Karpas-422 (cell line): ENCODE results near the gene ST6GALNAC6. TPM values are rescaled to one million over a fixed set of nuclear protein-coding genes. Genes with fewer than 3 reads are reported as not detected.
"Not testable (repeated sequence)": the region's sequence is repeated elsewhere in the genome, so short reads cannot be mapped to it uniquely, and the experiment has no call there.

ENCODE experiments used
- DNase-seq: peaks from one replicate; pipeline ENCODE4 v3.0.0-alpha.2; 2015
- H2AFZ ChIP-seq: fragments of 200-600 bp; sonication (generic); 2 replicates; pipeline ENCODE4 v1.6.1; 2014; ENCODE audit warnings: antibody characterized with exemption, low read length, mixed read lengths
- H3K27ac ChIP-seq: fragments of 200-600 bp; sonication (generic); 2 replicates; pipeline ENCODE4 v1.5.1; 2014; ENCODE audit warnings: mild to moderate bottlenecking, low read length, moderate library complexity
- H3K27me3 ChIP-seq: fragments of 200-600 bp; sonication (generic); 2 replicates; pipeline ENCODE4 v1.6.1; 2014; ENCODE audit warnings: low read length, mixed read lengths
- H3K36me3 ChIP-seq: fragments of 200-600 bp; sonication (generic); 2 replicates; pipeline ENCODE4 v1.6.1; 2014; ENCODE audit warnings: low read length, mixed read lengths; ENCODE audit not compliant: insufficient read depth
- H3K4me1 ChIP-seq: fragments of 200-600 bp; sonication (generic); 2 replicates; pipeline ENCODE4 v1.6.1; 2014; ENCODE audit warnings: mild to moderate bottlenecking, low read length, mixed read lengths
- H3K4me2 ChIP-seq: fragments of 200-600 bp; sonication (generic); 2 replicates; pipeline ENCODE4 v1.6.1; 2014; ENCODE audit warnings: low read length, low read depth, mild to moderate bottlenecking; ENCODE audit not compliant: poor library complexity, severe bottlenecking
- H3K4me3 ChIP-seq: fragments of 200-600 bp; sonication (generic); 2 replicates; pipeline ENCODE4 v1.5.1; 2014; ENCODE audit warnings: mild to moderate bottlenecking, antibody characterized with exemption, low read length, mixed read lengths
- H3K79me2 ChIP-seq: fragments of 200-600 bp; sonication (generic); 2 replicates; pipeline ENCODE4 v1.6.1; 2014; ENCODE audit warnings: mild to moderate bottlenecking, low read length, mixed read lengths
- H3K9ac ChIP-seq: fragments of 200-600 bp; sonication (generic); 2 replicates; pipeline ENCODE4 v1.6.0; 2014; ENCODE audit warnings: low read length
- H3K9me2 ChIP-seq: fragments of 200-600 bp; sonication (generic), shearing (Covaris generic); replicated peaks from 2 replicates; pipeline ENCODE4 v1.6.0; 2014; ENCODE audit warnings: mild to moderate bottlenecking, low read length, moderate library complexity; ENCODE audit not compliant: insufficient read depth
- H3K9me3 ChIP-seq: fragments of 300-700, 200-600 bp; sonication (generic); 2 replicates; pipeline ENCODE4 v1.6.1; 2014; ENCODE audit warnings: low read length, mixed read lengths
- H4K20me1 ChIP-seq: fragments of 200-600 bp; sonication (generic); 2 replicates; pipeline ENCODE4 v1.6.1; 2014; ENCODE audit warnings: mild to moderate bottlenecking, antibody characterized with exemption, low read length, low read depth; ENCODE audit not compliant: insufficient read depth
- total RNA-seq: library from RNA; depleted of rRNA; stranded (reverse); fragments of >200 nt; shearing (Covaris generic); gene quantifications from 2 replicates; pipeline ENCODE4 v1.2.3, GENCODE V29; 2014; ENCODE audit warnings: low replicate concordance

Gene ST6GALNAC6
- total RNA-seq, 1 experiment from 2014 or later, result 21.7 TPM

DNA sequence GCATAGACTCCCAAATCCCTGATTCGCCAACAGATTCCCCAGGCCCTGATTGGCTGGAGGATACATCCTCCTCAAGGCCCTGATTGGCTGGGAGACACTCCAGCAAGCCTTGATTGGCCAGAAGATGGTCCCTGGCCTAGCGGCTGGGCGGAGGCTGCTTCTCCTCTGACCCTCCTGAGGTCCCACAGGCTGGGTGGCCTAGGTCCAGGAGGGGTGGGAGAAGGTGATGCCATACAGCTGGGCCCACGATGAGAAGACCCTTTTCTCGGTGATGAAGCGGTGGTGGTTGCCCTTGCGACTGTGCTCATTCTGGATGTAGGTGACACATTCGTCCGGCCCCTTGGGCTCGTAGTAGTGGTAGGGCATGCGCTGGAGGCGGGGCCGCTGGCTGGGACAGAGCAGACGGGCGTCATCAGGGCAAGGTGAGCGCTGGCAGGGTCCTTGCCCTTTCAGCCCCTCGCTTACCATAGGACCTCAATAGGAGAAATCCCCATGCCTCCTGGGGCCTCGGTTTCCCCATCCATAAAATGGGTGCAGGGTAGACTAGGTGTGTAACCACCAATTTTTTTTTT, 12.9 kb downstream of the ST6GALNAC6 start:
- Histone ChIP-seq H3K36me3 (peaks cover 16% of the 10 kb centered on the region), H3K4me1 (no peaks in the 10 kb centered on the region), H3K27ac (no peak overlapping the region), H4K20me1 (no peaks in the 10 kb centered on the region), H3K9me2 (no peaks in the 10 kb centered on the region), H3K4me2 (no peak overlapping the region), H3K4me3 (no peak overlapping the region), H3K79me2 (no peaks in the 10 kb centered on the region), H2AFZ (no peak overlapping the region), H3K9ac (no peak overlapping the region), H3K9me3 (no peaks in the 10 kb centered on the region), H3K27me3 (no peaks in the 10 kb centered on the region)
- DNase-seq, result peak; percentile 56

DNA sequence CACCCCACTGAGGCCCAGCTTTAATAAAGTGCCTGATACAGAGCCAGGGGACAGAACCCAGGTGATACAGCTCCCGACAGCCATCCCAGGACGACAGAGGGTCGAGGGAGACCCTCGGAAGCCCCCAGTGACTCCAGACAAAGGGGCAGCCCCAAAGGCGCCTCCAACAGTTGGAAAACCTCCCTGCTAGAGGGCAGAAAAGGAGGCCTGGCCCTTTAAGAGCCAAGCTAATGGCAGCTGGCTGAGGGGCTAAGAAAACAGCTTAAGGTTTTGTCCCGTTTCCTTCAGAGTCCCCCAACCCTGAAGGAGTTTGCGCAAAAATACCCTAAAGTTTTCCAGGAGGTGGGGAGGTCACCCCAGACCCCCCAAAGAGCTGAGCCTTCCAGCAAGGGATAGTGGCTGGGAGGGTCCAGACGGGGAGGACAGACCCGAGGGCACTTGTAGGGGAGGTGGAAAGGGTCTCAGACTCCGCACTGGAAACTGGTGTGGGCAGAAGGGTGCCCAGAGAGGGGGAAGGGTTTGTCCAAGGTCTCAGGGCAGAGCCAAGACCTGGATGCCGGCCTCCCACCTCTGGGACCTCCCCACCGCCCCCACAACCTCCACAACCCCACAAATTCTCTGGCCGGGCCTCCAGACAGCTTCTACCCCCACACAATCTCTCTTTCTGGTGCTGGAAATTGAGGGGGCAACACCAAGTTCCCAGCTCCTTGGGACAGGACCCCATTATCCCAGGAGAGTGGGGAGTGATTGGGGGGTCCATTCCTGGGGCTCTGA, 13.7 kb downstream of the ST6GALNAC6 start:
- no peak overlapping the region for H3K4me2 ChIP-seq
- H3K4me1 ChIP-seq, result no peaks in the 10 kb centered on the region
- no peaks in the 10 kb centered on the region for H3K27me3 ChIP-seq
- H3K36me3 ChIP-seq, result peaks cover 12% of the 10 kb centered on the region
- H2AFZ ChIP-seq, result no peak overlapping the region
- H3K4me3 ChIP-seq, result no peak overlapping the region
- no peaks in the 10 kb centered on the region for H3K9me2 ChIP-seq
- H3K9ac ChIP-seq, result no peak overlapping the region
- no peaks in the 10 kb centered on the region for H3K79me2 ChIP-seq
- no peak overlapping the region for H3K27ac ChIP-seq
- DNase-seq, result no peak
- no peaks in the 10 kb centered on the region for H3K9me3 ChIP-seq
- H4K20me1 ChIP-seq, result no peaks in the 10 kb centered on the region

DNA sequence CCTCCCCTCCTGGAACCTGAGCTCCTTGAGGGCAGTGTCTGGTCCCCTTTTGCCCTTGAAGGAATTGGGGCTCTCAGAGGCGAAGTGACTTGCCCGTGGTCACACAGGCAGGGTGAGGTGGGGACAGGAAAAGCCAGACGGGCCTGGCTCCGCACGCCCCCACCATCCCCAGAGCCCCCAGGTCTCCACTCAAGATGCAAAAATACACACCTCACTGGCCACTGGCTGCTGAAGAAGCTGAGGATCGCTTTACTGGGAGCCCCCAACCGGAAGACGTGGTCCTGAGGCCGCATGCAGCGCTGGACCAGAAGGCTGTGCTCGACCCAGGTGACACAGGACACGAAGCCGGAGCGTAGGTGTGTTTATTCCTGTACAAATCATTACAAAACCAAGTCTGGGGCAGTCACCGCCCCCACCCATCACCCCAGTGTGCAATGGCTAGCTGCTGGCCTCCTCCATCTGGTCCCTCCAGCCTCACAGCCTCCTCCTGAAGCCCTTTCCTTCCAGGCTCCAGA, 14.4 kb downstream of the ST6GALNAC6 start:
- Histone ChIP-seq H2AFZ (no peak overlapping the region), H4K20me1 (no peaks in the 10 kb centered on the region), H3K36me3 (peaks cover 11% of the 10 kb centered on the region), H3K27me3 (no peaks in the 10 kb centered on the region), H3K9me2 (no peaks in the 10 kb centered on the region), H3K9ac (no peak overlapping the region), H3K79me2 (no peaks in the 10 kb centered on the region), H3K4me1 (no peaks in the 10 kb centered on the region), H3K4me3 (no peak overlapping the region), H3K4me2 (no peak overlapping the region), H3K27ac (no peak overlapping the region), H3K9me3 (no peaks in the 10 kb centered on the region)
- no peak for DNase-seq

DNA sequence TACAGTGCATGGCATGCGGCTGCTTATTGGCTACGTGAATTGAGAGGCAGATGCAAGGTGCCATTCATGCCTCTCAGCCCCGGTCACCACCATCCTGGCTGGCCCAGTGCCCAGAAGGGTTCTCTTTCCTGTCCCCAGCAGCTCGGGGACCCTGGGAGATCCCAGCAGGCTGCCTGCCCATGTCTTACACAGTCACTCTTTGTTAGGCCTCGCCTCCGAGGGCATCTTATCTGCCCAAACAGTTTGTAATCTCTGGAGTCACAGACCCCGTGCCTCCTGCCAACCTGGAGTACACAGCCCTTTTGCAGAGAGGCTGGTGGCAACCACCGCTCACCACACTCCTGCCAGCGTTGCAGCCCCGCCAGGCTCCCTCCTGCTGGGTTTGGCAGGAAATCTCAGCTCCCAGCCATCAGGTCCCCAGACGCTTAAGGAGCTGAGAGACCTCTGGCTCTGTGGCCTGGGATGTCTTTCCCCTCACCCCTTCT, 14.9 kb downstream of the ST6GALNAC6 start:
- Histone ChIP-seq H3K36me3 (peaks cover 11% of the 10 kb centered on the region), H3K9me2 (no peaks in the 10 kb centered on the region), H3K4me1 (no peaks in the 10 kb centered on the region), H3K27ac (no peak overlapping the region), H3K79me2 (no peaks in the 10 kb centered on the region), H3K9ac (no peak overlapping the region), H2AFZ (no peak overlapping the region), H3K4me3 (no peak overlapping the region), H3K27me3 (no peaks in the 10 kb centered on the region), H4K20me1 (no peaks in the 10 kb centered on the region), H3K9me3 (no peaks in the 10 kb centered on the region), H3K4me2 (no peak overlapping the region)
- no peak for DNase-seq

DNA sequence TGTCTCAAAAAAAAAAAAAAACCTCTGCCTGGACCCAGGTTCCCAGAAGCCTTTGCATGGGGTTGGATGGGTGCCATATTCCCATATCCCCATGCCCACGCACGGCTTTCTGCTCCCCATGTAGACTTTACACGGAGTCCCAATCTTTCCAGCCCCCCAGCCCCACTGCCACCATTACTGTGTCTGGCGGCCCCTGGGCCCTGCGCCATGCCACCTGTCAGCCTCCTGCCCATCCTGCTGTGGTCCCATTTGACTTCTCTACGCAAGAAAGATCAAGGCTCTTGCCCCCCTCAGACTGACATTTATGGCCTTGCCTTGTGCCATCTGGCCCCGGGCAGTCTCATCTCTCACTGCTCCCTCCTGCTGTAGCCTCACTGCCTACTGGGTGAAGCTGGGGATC, 15.4 kb downstream of the ST6GALNAC6 start:
- no peak for DNase-seq
- H3K4me3 ChIP-seq, result no peak overlapping the region
- H3K4me1 ChIP-seq, result 0 out of 2 replicates have a peak, but pooled peaks cover 1% of the 10 kb centered on the region
- no peaks in the 10 kb centered on the region for H3K9me3 ChIP-seq
- H3K27me3 ChIP-seq, result no peaks in the 10 kb centered on the region
- H3K9me2 ChIP-seq, result no peaks in the 10 kb centered on the region
- H3K79me2 ChIP-seq, result no peaks in the 10 kb centered on the region
- H4K20me1 ChIP-seq, result no peaks in the 10 kb centered on the region
- H3K4me2 ChIP-seq, result no peak overlapping the region
- peaks cover 11% of the 10 kb centered on the region for H3K36me3 ChIP-seq
- H2AFZ ChIP-seq, result no peak overlapping the region
- no peak overlapping the region for H3K9ac ChIP-seq
- no peak overlapping the region for H3K27ac ChIP-seq

DNA sequence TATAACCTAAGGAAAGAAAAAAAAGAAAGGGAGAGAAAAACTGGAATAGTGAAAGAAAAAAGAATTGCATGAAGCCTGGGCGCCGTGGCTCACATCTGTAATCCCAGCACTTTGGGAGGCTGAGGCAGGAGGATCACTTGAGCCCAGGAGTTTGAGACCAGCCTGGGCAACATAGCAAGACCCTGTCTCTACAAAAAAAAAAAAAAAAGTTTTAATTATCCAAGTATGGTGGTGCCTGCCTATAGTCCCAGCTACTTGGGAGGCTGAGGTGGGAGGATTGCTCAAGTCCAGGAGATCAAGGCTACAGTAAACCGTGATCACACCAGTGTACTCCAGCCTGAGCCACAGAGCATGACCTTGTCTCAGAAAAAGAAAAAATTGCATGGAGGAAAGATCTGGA, 17.7 kb downstream of the ST6GALNAC6 start:
- not testable (repeated sequence) for H3K4me2 ChIP-seq, H4K20me1 ChIP-seq, DNase-seq

DNA sequence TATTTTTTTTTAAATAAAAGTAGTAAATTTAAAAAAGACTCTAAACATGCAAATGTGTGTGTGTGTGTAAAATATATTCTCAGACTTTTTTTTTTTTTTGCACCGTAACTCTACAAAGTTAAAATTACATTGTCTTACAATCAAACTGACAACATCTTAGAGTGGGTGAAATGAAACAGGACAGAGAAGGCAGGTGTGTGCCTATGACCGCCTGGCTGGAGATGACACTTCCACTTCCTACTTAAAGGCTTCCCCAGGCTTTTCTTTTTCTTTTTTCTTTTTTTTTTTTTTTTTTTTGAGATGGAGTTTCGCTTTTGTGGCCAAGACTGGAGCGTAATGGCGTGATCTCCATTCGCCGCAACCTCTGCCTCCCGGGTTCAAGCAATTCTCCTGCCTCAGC, 19.3 kb downstream of the ST6GALNAC6 start:
- Histone ChIP-seq H4K20me1 (no peaks in the 10 kb centered on the region), H3K9ac (no peak overlapping the region), H3K27ac (no peak overlapping the region), H3K27me3 (no peaks in the 10 kb centered on the region), H2AFZ (no peak overlapping the region), H3K9me2 (no peaks in the 10 kb centered on the region), H3K79me2 (no peaks in the 10 kb centered on the region), H3K36me3 (no peaks in the 10 kb centered on the region), H3K9me3 (no peaks in the 10 kb centered on the region), H3K4me3 (no peak overlapping the region), H3K4me2 (no peak overlapping the region), H3K4me1 (0 out of 2 replicates have a peak, but pooled peaks cover 2% of the 10 kb centered on the region)
- DNase-seq, result no peak

More for the DNA sequence above, 17.7 kb downstream of the ST6GALNAC6 start:
- not testable (repeated sequence) for H3K36me3 ChIP-seq, H3K9me2 ChIP-seq, H3K4me1 ChIP-seq, H3K9me3 ChIP-seq, H3K79me2 ChIP-seq, H3K27me3 ChIP-seq, H3K27ac ChIP-seq, H3K9ac ChIP-seq, H3K4me3 ChIP-seq, H2AFZ ChIP-seq

DNA sequence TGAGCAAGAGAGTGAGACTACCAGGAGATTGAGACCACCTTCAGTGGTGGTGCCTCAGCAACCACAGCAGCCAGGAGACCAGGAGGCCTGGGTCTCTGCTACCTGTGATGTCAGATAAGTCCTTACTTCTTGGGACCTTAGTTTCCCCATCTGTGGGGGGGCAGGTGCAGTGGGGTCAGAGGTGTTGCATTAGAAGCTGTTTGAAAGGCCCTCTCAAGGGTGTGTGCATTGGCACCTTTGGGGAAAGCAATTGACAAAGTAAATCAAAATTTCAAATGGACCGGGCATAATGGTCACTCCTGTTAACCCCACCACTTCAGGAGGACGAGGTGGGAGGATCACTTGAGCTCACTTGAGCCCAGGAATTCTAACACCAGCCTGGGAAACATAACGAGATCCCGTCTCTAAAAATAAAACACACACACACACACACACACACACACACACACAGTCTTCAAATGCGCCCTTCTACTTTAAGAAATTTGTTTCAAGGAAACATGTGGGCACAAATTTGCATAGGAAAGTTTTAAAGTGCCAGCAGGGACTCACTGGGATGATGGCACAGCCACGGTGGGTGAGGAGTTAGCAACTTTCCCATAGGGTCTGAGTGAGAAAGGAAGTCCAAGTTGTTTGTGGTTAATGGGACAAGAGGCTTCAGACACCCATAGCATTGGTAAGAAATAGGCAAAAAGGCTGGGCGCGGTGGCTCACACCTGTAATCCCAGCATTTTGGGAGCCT, 20.6 kb downstream of the ST6GALNAC6 start:
- H3K27ac ChIP-seq, result no peak overlapping the region
- H3K4me2 ChIP-seq, result no peak overlapping the region
- H3K9me2 ChIP-seq, result no peaks in the 10 kb centered on the region
- H3K9ac ChIP-seq, result no peak overlapping the region
- no peaks in the 10 kb centered on the region for H4K20me1 ChIP-seq
- DNase-seq, result no peak
- no peaks in the 10 kb centered on the region for H3K79me2 ChIP-seq
- no peak overlapping the region for H2AFZ ChIP-seq
- 0 out of 2 replicates have a peak, but pooled peaks cover 2% of the 10 kb centered on the region for H3K4me1 ChIP-seq
- H3K36me3 ChIP-seq, result no peaks in the 10 kb centered on the region
- no peak overlapping the region for H3K4me3 ChIP-seq
- no peaks in the 10 kb centered on the region for H3K27me3 ChIP-seq
- H3K9me3 ChIP-seq, result no peaks in the 10 kb centered on the region
